GM21423 (cell line): Measurements from ENCODE around the gene RBL2.
"Not testable (repeated sequence)": the region's sequence is repeated elsewhere in the genome, so short reads cannot be mapped to it uniquely, and the experiment has no call there.

Source experiments
- ATAC-seq: cut with Tn5 transposase; IDR thresholded peaks from one replicate; pipeline ENCODE4 v1.9.1; 2021; ENCODE audit warnings: mild to moderate bottlenecking, moderate library complexity; ENCODE audit not compliant: unreplicated experiment

Gene RBL2

GRCh38 chr16:53434377-53435065 lies at the start of gene RBL2:
Gene RBL2 (plus strand): TSS chr16:53434471. CDS start chr16:53434557, 86 bp downstream.
- ATAC-seq, result peak; percentile 77

- ATAC-seq, result not testable (repeated sequence)
Observed at GRCh38 chr16:53384610-53385009, 49.7 kb upstream of the RBL2 start.

GRCh38 chr16:53404959-53405358 lies 29.3 kb upstream of the RBL2 start:
- ATAC-seq, result no peak

GRCh38 chr16:53412549-53412948 lies 21.7 kb upstream of the RBL2 start:
- no peak for ATAC-seq

- ATAC-seq, result no peak
Observed at GRCh38 chr16:53413864-53414263, 20.4 kb upstream of the RBL2 start.

GRCh38 chr16:53414381-53414780 lies 19.9 kb upstream of the RBL2 start:
- no peak for ATAC-seq

- ATAC-seq, result no peak
Observed at GRCh38 chr16:53415504-53415903, 18.8 kb upstream of the RBL2 start.

- no peak for ATAC-seq
Observed at GRCh38 chr16:53417011-53417410, 17.3 kb upstream of the RBL2 start.

- ATAC-seq, result no peak
Observed at GRCh38 chr16:53417976-53418375, 16.3 kb upstream of the RBL2 start.

- ATAC-seq, result not testable (repeated sequence)
Observed at GRCh38 chr16:53419383-53419709, 14.9 kb upstream of the RBL2 start.

GRCh38 chr16:53421248-53421647 lies 13.0 kb upstream of the RBL2 start:
- no peak for ATAC-seq

- not testable (repeated sequence) for ATAC-seq
Observed at GRCh38 chr16:53423968-53424367, 10.3 kb upstream of the RBL2 start.

GRCh38 chr16:53428681-53429080 lies 5.6 kb upstream of the RBL2 start:
- ATAC-seq, result no peak

GRCh38 chr16:53429221-53429943 lies 4.9 kb upstream of the RBL2 start:
- no peak for ATAC-seq

GRCh38 chr16:53430363-53430762 lies 3.9 kb upstream of the RBL2 start:
- no peak for ATAC-seq

GRCh38 chr16:53433509-53433908 lies 762 bp upstream of the RBL2 start:
- no peak for ATAC-seq

GRCh38 chr16:53433930-53434376 lies 318 bp upstream of the RBL2 start:
- no peak for ATAC-seq

GRCh38 chr16:53435066-53435688 lies 906 bp downstream of the RBL2 start:
- peak; percentile 86 for ATAC-seq

GRCh38 chr16:53440125-53440524 lies 5.9 kb downstream of the RBL2 start:
- ATAC-seq, result no peak

- ATAC-seq, result no peak
Observed at GRCh38 chr16:53445534-53445933, 11.3 kb downstream of the RBL2 start.

GRCh38 chr16:53446090-53446489 lies 11.8 kb downstream of the RBL2 start:
- ATAC-seq, result no peak
